Measurements from ENCODE around the gene LAMA2.

DNA sequence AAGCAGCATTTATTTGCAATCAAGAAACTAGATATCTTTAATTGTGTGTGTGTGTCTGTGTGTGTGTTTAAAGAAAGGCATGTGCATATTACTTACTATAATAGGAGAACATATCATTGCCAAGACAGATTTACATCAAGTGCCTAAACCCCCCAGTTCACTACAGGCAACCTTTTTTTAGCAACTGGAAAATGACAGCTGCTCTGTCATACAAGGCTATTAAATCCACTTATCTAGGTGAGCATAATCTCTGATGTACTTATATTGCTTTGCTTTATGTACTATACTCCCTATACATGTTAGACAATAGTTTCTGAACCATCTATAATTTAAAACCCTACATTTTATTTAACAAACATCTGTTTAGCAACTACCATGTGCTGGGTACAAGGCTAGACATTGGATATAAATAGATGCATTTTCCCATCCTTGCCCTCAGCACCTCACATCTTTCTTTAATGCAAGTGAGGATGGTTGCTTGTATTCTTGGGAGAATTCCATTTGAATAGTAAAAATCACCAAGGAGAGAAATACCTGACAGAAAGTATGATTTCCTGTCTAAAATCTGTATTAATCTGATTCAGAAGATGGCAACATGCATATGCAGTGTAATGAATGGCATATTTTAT, 398.3 kb downstream of the LAMA2 start:
- TF ChIP-seq, protein P1, sequence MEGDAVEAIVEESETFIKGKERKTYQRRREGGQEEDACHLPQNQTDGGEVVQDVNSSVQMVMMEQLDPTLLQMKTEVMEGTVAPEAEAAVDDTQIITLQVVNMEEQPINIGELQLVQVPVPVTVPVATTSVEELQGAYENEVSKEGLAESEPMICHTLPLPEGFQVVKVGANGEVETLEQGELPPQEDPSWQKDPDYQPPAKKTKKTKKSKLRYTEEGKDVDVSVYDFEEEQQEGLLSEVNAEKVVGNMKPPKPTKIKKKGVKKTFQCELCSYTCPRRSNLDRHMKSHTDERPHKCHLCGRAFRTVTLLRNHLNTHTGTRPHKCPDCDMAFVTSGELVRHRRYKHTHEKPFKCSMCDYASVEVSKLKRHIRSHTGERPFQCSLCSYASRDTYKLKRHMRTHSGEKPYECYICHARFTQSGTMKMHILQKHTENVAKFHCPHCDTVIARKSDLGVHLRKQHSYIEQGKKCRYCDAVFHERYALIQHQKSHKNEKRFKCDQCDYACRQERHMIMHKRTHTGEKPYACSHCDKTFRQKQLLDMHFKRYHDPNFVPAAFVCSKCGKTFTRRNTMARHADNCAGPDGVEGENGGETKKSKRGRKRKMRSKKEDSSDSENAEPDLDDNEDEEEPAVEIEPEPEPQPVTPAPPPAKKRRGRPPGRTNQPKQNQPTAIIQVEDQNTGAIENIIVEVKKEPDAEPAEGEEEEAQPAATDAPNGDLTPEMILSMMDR (IDR thresholded peaks at IDR 0.05) = no peak
- TF ChIP-seq POLR2A (IDR thresholded peaks at IDR 0.05) = no peak

All from testis (tissue), 2 donors.